HG02571 (cell line): ENCODE results near the gene VPS37B.

Source experiments
- ATAC-seq: cut with Tn5 transposase; IDR thresholded peaks from one replicate; pipeline ENCODE4 v1.9.1; 2021; ENCODE audit warnings: mild to moderate bottlenecking, moderate library complexity; ENCODE audit not compliant: unreplicated experiment

VPS37B gene

DNA sequence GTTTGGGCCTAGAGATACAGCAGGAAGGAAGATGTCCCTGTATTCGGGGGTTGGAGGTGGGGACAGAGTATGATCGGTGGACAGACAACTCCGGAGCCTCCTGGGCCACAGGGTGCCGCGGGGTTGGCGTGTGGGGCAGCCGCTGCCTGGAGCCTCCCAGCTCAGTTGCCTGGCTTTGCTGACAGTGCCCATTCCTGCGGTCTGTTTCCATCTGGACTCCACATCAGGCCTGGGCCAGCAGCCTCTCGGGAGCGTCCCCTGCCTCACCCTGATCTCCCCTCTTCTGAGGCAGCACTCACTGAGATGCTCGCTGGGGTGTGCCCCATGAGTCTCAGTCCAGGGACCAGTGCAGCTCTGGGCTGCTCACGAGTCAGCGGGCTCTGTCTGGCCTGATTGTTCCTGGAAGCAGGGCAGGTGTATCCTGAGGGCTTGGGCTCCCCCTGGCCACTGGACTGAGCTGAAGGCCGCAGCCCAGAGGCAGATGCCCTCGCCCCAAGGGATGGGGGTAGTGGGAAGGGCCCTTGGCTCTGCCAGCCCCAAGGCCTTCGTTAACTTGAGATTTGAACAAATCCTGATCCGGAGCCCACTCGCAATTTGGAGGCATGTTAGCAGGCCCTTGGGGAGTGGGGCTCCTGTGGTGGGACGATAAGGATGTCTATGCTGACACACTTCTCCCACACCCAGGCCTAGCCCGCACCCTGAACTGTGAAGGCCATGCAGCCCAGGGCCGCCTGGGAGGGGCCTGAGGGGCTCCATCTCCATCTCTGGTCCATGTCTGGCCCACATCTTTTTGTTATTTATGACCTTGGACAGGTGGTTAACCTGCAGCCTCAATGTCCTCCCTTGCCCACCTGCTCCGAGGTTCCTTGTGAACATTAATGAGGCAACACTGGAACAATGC lies 53.2 kb downstream of the VPS37B start:
- no peak for ATAC-seq

DNA sequence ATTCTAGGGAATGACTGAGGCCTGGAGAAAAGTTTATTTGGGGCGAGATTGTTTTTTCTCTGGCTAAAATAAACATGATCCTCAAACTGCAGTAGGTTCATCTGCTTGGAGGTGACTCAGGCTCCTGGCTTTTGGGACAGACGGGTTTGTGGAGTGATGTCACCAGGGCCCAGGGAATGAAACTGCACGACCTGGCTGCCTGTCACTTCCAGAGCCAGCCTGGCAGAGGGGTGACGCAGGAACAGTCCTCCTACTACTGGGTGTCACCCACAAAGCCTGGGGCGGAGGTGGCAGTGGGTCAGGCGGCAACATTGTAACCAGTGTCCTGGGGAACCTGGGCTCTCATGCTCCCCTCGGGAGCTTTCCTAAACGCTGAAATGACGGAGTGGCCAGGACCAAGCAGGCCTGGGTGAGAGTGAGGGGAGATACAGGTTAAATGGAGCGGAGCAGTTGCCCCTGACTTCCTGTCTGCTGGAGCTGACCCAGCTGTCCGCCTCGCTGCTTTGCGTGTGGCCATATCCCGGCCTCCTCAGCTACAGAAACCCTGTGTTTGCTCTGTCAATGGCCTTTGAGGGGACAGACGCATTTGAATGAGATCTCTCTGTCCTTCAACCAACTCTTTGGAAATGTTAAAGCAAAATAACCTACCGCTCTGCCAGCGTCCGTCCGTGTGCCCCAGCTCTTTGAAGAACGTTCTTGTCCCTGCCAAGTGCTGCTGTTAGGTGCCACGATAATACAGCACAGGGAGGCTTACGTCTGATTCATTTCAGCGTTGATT lies 54.2 kb downstream of the VPS37B start:
- ATAC-seq: no peak

- ATAC-seq: no peak
Measured at GRCh38 chr12:122840580-122841513, 55.1 kb downstream of the VPS37B start.

GRCh38 chr12:122839907-122840554 lies 55.9 kb downstream of the VPS37B start:
- no peak for ATAC-seq

- ATAC-seq: no peak
Measured at GRCh38 chr12:122838841-122839240, 57.1 kb downstream of the VPS37B start.

GRCh38 chr12:122837306-122838265 lies 58.3 kb downstream of the VPS37B start:
- no peak for ATAC-seq

GRCh38 chr12:122836027-122836921 lies 59.6 kb downstream of the VPS37B start:
- no peak for ATAC-seq

DNA sequence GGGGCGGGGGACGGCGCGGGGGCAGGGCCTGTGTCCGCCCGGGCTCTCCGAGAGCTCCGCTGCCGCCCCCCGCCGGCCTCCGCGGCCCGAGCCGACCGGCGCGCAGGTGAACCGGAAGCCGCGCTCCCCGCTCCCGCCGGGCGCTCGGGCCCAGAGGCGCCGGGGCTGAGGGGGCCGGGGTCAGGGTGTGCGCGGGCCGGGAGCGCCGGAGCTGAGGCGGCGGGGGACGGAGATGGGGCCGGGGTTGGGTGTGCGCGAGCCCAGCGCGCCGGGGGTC lies 60.2 kb downstream of the VPS37B start:
- no peak for ATAC-seq

DNA sequence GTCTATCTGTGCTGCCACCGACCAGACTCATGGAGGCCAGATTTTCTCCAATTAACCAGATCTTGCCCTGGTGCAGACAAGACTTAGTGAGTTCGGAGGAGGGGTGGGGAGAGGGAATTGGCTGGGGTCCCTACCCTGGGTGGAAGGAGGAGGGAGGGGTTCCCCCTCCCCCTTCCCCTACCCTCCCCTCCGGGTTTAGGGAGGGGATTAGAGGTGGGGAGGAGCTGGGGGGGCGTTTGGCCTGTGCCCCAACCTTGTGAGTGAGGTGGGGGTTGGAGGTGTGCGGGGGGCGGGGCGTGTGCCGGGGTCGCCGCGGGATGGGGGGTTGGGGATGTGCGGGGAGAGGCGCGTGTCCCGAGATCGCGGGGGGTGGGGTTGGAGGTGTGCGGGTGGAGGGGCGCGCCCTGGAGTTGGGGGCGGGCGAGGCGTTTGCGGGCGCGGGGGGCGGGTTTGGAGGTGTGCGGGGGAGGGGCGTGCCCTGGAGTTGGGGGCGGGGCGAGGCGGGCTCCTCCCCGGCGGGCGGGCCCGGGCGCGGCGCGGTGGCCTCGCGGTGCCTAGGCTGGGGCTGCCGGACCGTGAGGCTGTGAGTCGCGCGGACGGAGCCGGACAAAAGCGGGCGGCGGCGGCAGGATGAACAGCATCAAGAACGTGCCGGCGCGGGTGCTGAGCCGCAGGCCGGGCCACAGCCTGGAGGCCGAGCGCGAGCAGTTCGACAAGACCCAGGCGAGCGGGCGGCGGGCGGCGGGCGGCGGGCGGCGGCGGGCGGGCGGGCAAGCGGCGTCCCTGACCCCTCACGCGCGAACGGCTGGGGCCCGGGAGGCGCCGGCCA lies 60.8 kb downstream of the VPS37B start, which contains the start of gene HIP1R:
Gene HIP1R, plus strand, starts transcription at position 537 of the 829 bp plus-strand sequence. Its CDS starts 94 bp downstream, at position 631.
- ATAC-seq: no peak

GRCh38 chr12:122834104-122834920 lies 61.6 kb downstream of the VPS37B start:
- ATAC-seq: no peak

GRCh38 chr12:122830517-122831214 lies 65.3 kb downstream of the VPS37B start:
- ATAC-seq: no peak

DNA sequence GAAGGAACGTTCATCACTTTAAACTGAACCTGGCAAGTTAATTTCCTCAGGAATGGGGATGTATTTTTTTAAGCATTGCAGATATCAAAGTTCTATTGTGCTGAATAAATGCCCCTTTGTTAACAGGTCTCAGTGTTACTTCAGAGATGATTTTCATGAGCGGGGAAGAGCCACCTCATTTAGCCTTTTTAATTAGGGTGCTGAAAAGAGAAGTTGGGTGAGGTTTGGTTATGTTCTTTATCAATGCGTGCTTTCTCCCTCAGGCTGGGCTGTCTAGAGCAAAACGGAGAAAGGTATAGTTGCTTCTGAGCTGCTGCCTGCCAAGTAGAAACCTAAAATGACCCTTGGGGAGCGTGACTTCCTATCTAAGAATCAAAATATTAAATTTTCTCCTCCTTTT lies 68.7 kb downstream of the VPS37B start:
- no peak for ATAC-seq

- ATAC-seq: no peak
Measured at GRCh38 chr12:122825773-122826724, 69.9 kb downstream of the VPS37B start.

DNA sequence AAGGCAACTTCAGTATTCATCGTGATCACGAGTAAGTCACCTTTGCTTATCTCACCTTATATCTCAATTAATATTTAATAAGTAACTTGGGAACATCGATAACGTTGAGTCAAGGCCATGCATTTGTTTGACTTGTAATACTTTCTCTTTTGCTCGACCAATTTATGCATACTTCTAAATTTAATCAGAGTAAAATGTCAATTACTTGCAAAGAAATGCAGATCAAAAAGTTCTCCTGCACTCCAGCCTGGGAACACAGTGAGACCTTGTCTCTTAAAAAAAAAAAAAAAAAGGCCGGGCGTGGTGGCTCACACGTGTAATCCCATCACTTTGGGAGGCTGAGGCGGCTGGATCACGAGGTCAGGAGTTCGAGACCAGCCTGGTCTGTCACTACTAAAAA lies 72.5 kb downstream of the VPS37B start:
- ATAC-seq: no peak

GRCh38 chr12:122820838-122821271 lies 75.1 kb downstream of the VPS37B start:
- ATAC-seq: no peak
